HG03520 (cell line): ENCODE results near the gene TLCD4.

Experiments
- ATAC-seq: cut with Tn5 transposase; IDR thresholded peaks from one replicate; pipeline ENCODE4 v1.9.1; 2021; ENCODE audit warnings: mild to moderate bottlenecking, moderate library complexity; ENCODE audit not compliant: unreplicated experiment

TLCD4 gene

DNA sequence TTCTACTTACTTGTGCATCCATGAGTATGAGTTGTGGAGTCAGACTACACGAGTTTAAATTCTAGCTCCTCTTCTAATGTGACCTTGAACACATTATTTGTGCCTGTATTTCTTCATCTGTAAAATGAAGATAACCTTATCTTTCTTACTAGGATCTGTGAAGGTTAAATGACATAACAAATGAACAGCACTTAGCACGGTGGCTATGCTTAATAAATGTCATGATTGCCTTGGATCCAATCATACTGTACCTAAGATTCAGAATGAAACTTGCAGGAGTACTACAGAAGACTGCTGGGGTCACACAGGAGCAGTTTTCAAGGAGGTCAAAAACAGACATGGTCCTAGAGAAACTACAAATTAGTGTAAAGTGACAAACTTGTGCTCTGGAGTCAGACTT is 22.2 kb upstream of the TLCD4 start:
- ATAC-seq, result no peak

DNA sequence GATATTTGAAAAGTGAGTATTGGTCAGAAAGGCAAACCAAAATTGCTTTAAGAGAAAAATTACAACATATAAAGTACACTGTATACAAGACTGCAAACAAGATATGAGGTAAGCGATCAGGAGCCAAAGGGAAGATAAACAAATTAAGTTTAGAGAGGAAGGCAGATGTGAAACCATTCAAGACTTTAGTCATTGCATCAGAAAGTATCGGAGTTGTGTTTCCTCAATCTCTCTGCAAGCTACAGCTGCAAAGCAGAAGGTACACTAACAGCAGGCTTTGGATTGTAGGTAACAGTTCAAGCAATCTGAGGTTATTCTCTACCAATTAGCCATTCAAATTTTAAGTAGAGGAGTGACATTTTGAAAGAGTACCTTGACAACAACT is 21.3 kb upstream of the TLCD4 start:
- peak; percentile 91 for ATAC-seq

DNA sequence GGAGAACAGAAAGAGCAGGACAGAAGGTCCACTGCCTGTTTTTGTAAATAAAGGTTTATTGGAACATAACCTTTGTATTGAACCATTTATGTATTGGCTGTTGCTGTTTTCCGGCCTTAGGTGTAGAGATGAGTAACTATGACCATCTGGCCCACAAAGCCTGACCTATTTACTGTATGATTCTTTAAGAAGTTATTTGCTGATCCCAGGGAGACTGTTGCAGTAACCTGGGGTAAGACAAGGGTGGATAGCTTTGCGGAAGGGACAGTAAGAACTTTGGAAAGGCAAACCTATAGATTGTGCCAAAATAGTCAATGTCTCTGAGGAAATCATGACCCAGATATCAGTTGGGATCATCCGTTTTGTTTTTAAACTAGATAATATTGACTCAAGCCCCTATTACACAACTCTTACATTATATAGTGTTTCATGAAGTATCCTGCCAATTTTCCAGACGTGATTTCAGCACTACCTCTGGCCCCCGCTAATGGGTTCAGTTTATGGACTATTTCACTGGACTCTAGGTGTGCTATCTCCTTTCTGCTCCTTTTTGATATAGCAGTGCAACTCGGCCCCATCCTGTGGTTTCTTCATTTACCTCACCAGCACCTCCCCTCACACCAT is 20.8 kb upstream of the TLCD4 start:
- ATAC-seq, result peak; percentile 43

DNA sequence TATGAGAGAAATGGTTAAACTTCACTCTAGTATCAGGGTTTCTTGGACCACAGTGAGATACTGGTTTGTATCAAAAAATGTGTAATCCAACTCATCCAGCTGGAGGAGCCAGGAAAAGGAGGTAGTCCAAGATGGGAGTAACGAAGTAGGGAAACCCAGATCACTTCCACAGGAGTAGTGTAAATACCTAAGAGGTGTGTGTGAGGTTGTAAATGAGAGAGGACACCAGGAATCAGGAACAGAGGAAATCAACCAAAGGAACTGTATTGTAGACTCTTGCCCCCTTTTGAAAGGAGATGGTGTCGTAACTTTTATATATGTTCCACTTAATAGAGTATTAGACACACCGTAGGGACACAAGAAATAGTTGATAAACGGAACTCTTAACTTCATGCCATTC is 19.7 kb upstream of the TLCD4 start:
- no peak for ATAC-seq

DNA sequence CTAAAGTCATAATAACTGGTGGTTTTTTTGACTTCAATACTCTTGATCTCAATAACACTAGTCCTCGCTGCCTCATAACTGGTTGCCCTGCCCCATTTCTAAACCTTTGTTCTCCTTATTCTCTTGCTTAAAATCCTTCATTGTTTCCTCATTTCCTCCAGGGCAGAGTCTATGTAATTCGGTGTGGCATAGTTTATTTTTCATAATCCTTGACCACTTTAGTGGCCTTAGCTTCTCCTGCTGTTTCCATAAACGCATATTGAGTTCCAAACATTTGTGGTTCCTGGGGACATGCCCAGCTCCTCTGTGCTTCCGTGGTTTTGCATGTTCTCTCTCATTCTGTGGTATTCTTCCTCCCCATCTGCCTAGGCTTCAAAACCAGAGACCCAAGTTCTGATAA is 19.0 kb upstream of the TLCD4 start:
- ATAC-seq, result no peak

DNA sequence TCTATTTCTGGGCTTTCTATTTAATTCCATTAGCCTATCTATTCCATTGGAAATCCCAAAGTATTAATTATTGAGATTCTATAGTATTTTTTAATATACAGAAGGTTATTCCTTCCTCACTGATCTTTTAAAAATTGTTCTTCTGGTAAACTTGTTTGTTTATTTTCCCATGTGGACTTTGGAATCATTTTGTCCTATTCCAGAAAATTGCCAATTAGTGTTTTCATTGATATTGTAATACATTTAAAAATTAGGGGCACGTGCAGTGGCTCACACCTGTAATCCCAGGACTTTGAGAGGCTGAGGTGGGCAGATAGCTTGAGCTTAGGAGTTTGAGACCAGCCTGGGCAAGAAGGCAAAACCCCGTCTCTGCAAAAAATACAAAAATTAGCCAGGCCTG is 8.4 kb upstream of the TLCD4 start:
- ATAC-seq, result no peak

DNA sequence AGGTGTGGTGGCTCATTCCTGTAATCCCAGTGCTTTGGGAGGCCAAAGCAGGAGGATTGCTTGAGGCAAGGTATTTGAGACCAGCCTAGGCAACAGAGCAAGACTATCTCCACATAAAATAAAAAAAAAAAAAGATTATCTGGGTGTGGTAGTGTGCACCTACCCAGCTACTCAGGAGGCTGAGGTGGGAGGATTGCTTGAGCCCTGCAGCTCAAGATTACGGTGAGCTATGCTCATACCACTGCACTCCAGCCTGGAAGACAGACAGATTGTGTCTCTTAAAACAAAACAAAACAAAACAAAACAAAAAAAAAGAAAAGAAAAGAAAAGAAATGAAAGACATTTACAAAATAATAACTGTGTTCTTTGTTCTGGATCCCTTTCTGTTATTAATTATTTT is 6.1 kb upstream of the TLCD4 start:
- ATAC-seq, result no peak

DNA sequence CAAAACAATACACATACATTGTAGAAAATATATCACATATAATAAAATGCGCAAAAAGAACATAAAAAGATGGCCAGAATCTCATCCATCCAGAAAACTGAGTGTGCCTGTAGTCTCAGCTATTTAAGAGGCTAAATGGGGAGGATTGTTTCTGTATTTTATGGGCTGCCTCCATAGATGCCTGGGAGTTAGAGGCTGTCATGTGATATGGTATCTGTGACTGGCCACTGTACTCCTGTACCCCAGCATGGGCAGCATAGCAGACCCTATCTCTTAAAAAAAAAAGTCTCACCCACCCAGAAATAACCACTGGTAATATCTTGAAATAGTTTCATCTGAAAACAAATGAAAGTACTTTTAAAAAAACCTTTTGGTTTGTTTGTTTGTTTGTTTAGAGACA is 3.5 kb upstream of the TLCD4 start:
- no peak for ATAC-seq

DNA sequence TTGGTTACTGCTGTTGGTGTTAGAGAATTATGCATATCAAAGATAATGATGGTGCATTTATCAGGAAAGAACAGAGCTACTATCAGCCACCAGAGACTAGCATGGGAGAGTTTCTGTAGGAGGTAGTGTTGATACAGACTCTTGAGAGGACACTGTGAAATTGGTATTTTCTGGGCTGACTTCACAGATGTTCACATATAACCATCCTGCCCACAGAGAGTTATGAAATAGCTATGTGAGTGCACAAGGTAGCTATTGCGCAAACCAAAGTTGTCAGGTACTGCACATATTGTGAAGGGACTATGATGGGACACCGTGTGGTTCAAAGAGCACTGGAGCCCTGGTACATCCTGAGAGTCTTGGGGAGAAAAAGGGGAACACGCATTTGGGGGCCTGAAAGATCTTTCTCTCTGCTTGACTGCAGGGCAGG is 1.4 kb upstream of the TLCD4 start:
- ATAC-seq, result no peak

DNA sequence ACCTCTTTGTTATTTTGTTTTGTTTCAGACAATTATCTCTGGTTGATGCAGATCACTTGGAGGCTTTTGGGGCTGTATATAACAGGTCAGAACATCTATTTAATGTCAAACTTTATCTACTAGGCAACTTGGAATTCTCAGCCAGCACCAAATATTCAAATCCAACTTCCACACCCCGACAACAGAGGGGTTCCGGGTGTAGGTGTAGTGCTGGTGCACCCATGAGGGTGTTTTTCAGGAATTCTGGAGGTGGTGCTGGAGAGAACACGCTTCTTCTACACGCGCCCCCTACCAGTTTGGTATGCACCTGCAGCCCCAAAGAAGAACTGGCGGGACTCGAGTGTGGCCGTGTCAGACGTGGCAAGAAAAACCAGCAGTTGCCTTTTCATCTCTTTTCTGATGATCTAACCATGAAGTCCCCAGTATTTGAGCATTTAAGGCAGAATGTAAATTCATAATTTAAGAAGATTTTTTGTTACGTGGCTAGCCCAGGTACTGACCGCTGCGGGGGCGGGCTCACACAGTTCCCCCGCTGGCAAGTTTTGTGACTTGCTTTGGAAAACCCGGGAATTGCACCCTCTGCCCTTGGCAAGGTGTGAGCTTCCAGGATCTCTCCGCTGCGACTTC is 462 bp upstream of the TLCD4 start:
- ATAC-seq, result peak; percentile 63

DNA sequence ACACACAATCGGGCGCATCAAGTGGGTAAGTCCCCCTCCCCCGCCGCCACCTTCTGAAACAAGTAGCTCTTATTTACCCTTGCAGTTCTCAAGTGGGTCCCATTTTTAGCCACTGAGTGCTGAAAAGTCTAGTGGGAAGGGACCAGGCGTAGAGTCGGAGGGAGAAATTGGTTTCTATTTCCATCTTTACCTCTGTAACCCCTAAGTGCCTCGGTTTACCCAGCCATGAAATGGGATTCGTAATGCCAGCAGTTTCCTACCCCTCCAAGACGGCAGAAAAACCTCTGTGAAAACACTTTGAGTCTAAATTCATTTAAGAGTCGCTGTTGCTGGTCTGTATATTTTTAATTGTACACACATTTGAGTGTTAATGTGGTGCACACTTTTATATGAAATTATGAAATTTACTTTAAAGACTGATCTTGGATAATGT is 928 bp downstream of the TLCD4 start:
- ATAC-seq, result peak; percentile 3

DNA sequence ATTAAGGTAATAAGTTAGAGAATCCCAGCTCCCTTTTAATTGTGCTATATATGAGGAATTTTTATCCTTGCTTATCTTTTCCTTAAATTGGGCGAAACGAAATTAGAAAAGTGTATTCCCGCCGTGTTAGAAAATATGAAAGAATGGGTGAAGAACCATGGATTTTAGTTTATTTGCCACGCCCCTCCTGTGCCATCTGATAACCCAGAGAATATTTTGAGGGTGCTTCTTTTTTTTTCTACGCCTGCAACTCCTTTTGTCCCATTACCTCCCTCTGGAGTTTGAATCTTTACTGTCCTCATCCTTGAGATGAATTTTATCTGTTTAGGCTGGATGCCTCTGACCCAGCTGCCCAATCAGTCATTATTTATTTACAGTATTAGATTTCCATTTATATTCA is 1.6 kb downstream of the TLCD4 start:
- ATAC-seq, result no peak

DNA sequence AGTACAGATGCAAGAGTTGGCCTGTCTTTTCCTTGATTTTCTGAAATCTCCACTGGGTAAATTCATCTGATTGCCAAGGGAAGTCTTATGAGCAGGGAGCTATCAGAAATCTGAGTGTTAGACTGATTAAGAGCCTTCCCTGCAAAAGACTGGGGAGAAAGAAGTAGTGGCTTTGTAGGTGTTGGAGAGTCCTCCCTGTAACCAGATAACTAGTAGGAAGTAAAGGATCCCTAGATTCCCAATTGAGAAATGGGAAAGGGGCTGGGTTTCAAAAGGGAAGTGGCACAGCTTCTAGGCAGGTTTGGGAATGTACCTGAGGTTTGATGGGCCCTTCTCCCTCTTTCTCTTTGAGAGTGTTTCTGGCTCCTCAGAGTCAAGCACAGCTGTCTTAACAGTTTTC is 2.1 kb downstream of the TLCD4 start:
- ATAC-seq, result no peak

DNA sequence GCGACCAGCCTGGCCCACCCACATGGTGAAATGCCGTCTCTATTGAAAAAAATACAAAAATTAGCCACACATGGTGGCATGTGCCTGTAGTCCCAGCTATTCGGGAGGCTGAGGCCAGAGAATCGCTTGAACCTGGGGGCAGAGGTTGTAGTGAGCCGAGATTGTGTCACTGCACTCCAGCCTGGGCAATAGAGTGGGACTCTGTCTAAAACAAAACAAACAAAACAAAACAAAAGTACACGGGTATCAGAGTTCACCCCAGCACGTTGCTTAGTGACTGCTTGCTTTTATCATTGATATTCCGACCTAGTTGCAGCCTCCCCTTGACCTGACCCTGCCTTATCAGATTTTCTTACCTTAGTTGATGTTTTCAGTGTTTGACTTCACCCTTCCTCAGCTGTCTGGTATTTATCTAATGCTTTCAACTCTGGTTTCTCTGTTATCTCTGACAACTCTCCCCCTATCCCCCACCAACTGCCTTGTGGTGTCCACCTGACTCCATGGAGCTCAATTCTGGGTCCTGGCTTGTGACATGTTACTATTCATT is 5.1 kb downstream of the TLCD4 start:
- no peak for ATAC-seq

DNA sequence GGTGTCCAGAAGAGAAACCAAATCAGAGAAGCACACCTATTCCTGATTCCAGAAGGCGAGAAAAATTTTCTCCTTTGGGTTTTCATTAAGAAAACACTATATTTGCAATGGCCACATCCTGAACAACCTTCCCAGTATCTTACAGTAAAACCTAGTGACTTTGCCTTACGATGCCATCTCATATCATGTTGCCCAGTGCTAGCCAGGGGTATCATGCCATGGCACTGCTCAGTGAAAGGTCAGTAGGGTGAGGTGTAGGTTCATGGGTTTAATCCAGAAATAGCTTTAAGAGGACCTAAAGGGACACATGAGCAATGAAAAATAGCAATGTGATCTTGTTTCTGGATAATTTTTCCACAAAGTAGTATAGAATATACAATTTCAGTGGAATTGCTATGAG is 7.2 kb downstream of the TLCD4 start:
- ATAC-seq, result no peak

DNA sequence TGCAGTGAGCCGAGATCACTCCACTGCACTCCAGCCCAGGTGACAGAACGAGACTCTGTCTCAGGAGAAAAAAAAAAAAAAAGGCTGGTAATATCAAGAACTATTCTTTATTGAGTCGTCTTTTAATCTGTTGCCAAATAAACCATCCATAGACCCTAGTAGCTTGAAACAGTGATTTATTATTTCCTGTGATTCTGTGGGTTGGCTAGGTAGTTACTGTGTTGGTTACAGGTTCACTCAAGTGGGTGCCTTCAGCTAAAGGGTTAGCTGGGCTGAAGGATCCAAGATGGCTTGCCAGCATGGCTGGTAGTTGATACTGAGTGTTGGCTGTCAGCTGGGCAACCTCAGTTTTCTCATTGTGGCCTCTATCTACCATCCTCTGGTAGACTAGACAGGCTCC is 9.2 kb downstream of the TLCD4 start:
- ATAC-seq, result no peak

DNA sequence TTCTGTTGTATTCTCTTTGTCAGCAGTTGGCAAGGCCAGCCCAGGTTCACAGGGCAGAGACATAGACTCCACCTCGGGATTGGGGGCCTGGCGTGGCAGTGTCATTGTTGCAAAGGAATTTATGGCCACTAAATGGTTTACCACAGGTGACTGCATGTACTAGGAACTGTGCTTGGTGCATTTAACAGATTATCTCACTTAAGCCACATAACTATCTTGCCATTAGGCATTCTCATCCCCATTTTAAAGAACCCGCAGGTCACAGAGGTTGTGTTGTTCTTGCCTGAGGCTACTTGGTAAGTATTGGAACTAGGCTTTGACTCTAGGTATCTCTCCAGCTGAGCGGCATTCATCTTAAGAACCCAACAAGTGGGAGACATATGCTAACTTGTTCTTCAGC is 9.7 kb downstream of the TLCD4 start:
- ATAC-seq, result no peak

DNA sequence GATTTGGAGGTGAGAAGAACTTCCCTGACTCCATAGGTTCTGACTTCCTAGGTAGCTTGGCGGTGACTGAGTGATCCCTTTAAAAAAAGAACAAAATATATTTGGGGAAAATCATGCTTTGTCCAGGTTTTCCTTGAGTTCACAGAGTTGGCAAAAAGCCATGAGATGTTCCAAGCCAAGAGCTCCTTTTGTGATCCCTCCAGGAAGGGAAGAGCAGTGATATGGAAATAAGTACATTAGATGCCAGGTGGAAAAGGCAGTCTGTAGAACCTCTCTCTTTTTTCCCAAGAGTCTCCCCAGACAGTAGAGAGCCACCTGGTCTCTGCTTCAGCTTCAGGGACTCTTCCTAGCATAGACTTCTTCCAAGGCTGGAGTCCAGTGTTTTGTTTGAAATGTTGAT is 10.2 kb downstream of the TLCD4 start:
- ATAC-seq, result no peak

DNA sequence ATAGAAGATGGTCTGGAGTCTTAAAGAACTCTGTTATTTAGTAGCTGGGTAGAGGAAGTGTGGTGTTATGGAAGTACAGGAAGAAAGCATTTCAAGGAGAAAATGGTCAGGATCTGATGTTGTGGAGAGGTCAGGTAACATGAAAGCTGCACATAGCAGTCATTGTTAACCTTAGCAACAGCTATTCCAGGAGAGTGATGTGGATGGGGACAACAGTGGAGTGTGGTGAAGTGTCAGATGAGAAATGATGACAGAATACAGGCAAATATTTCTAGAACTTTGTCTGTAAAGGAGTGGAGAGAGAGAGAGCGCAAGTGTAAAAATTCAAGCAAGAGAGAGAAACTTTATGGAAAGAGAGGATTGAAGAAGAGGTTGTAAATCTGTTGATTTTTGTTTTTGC is 15.6 kb downstream of the TLCD4 start:
- no peak for ATAC-seq

DNA sequence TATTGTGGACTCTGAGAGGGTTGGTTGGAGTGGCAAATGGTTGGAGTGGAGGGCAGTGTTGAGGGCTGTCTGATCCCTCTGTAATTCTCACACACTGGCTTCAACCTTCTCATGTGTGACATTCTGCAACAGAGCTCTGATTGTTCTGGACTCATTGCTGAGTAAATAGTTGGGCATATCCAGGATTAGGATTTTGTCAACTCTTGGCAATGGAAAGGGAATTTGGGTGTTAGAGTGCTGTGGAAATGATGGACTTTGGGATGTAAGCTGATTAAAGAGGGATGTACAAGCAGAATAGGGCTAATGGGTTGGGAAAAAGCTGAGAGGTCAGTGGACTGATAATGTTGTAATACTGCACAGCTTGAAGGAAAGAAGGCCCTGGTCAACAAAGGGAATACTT is 16.5 kb downstream of the TLCD4 start:
- ATAC-seq, result no peak

DNA sequence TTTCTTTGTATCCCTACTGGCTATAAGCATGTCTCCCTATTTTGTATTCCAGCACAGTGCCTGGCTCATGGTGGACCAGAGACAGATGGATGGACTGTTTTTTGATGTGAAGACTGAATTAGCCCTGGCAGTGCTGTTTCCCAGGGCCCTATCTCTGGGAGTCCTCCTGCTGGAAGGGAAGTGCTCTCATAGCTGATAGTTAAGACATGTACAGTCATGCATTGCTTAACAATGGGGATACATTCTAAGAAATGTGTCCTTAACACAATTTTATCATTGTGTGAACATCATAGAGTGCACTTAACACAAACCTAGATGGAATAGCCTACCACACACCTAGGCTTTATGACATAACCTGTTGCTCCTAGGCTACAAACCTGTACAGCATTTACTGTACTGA is 21.1 kb downstream of the TLCD4 start:
- ATAC-seq, result no peak

DNA sequence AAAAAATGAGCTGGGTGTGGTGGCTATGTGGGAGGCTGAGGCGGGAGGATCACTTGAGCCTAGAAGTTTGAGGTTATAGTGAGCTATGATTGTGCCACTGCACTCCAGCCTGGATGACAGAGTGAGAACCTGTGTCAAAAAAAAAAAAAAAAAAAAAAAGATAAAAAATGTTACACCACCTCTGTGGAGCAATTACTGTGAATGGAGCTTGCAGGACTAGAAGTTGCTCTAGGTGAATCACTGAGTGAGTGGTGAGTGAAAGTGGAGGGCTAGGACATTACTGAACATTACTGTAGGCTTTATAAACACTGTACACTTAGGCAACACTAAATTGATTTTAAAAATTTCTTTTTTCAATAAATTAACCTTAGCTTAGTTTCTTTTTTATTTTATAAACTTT is 21.9 kb downstream of the TLCD4 start:
- no peak for ATAC-seq

DNA sequence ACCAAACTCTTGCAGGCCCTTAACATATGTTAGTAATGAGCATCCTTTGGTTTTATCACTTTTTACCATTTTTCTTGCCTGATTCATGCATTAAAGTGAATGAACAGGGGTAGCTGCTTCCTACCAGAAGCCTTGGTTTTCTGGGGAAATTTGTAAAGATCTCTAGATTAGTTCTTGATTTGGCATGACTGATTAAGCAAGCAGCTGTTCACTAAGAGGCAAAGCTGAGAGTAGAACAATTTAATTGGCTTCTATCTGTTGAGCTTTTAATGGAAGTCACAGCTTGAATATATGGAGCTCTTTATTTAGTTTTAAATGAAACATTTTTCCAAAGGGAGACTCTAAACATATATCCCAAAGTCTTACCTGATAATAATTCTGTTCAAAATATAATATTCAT is 23.6 kb downstream of the TLCD4 start:
- no peak for ATAC-seq
